Mononuclear cell (primary cell): ENCODE results near the gene CCDC182. TPM values are rescaled to one million over a fixed set of nuclear protein-coding genes. Genes with fewer than 3 reads are reported as not detected.

Experiments used
- H3K27me3 ChIP-seq: 2 replicates; pipeline ENCODE4 v1.6.0; 2011; ENCODE audit warnings: low read length, control low read depth; ENCODE audit not compliant: insufficient read depth
- H3K4me1 ChIP-seq: 2 replicates; pipeline ENCODE4 v1.5.1; 2011; ENCODE audit warnings: mild to moderate bottlenecking, low read length, control low read depth; ENCODE audit not compliant: insufficient read depth
- H3K4me3 ChIP-seq: 2 replicates; pipeline ENCODE4 v1.5.1; 2011; ENCODE audit warnings: mild to moderate bottlenecking, low read length, moderate library complexity
- H3K9me3 ChIP-seq: 2 replicates; pipeline ENCODE4 v1.5.1; 2011; ENCODE audit warnings: low read depth, mild to moderate bottlenecking, control low read depth, low read length
- total RNA-seq: library from RNA; depleted of rRNA; stranded (reverse); fragments of >200 nt; gene quantifications from one replicate; pipeline ENCODE4 v1.2.3, GENCODE V29; 2012

The CCDC182 gene
- total RNA-seq, 1 donor = not detected

DNA sequence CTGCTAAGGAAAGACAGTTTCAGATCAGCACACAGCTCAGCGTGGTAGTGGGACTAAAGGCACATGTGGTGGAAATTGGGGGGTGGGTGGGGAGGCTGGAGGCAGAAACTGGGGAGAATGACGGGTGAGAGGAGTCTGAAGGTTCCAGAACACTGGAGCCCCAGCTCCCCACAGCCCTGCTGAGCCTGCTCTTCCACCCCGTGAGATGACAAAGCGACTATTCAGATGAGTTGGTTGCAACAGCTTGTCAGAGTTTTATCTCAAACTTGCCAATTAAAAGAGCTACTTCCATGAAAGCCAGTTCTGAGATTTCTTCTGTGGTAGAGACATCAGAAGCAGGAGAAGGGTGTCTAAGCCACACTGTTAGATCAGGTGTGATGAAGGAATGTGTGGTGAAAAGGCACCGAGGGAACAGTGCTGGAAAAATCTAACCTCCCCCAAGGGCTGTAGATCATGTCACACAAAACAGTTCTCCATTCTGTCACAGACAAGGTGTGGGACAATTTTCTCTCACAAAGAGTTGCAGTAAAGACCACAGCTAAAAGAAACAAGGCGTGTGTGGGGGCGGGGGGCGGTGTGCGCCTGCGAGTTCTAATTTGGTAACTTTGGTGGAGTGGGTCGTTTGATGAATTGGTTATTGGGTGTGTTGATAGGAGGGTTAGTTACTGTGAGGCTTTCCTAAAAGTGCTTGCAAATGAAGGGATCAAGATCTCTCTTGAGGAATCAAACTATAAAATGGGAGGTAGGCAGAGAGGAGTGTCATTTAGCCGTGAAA lies 39.0 kb downstream of the CCDC182 start:
- H3K4me3 ChIP-seq = no peak overlapping the region
- H3K27me3 ChIP-seq = no peaks in the 10 kb centered on the region
- H3K4me1 ChIP-seq = no peaks in the 10 kb centered on the region
- no peaks in the 10 kb centered on the region for H3K9me3 ChIP-seq

GRCh38 chr17:57704448-57704847 lies 40.7 kb downstream of the CCDC182 start:
- Histone ChIP-seq H3K4me1 (no peaks in the 10 kb centered on the region), H3K9me3 (no peaks in the 10 kb centered on the region)

DNA sequence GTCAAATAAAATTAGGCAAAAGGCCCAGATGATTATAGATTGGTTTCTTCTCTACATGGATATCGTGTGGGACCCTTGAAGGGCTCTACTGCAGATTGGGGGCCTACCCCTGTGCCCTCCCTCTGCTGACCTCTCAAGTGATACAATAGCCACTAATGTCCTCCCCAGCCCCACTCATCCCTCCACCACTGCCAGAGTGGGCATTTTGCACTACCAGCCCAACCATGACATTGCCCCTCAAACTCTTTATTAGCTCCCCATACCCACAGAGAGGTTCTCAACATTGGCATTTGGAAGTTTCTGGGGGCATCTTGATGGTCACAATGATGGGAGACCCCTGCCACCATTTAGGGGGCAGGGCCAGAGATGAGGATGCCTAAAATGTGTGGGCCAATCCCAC lies 41.8 kb downstream of the CCDC182 start:
- H3K27me3 ChIP-seq = no peaks in the 10 kb centered on the region
- no peak overlapping the region for H3K4me3 ChIP-seq
- no peaks in the 10 kb centered on the region for H3K9me3 ChIP-seq
- H3K4me1 ChIP-seq = peaks cover 4% of the 10 kb centered on the region

More at GRCh38 chr17:57704448-57704847, 40.7 kb downstream of the CCDC182 start:
- H3K4me3 ChIP-seq = no peak overlapping the region
- no peaks in the 10 kb centered on the region for H3K27me3 ChIP-seq

DNA sequence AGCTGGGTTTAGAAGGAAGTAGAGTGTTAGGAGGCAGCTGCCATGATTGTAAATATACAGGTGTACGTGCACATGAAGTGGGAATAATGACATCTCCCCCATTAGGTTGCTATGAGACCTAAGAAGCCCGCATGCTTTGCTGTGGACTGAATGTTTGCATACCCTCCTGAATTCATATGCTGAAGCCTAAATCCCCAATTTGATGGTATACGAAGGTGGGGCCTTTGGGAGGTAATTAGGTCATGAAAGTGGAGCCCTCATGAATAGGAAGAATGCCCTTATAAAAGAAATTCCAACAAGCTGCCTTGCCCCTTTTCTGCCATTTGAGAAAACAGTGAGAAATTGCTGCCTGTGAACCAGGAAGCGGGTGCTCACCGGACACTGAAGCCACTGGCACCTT lies 44.0 kb downstream of the CCDC182 start:
- no peaks in the 10 kb centered on the region for H3K27me3 ChIP-seq
- peaks cover 10% of the 10 kb centered on the region for H3K4me1 ChIP-seq
- H3K4me3 ChIP-seq = no peak overlapping the region
- no peaks in the 10 kb centered on the region for H3K9me3 ChIP-seq

DNA sequence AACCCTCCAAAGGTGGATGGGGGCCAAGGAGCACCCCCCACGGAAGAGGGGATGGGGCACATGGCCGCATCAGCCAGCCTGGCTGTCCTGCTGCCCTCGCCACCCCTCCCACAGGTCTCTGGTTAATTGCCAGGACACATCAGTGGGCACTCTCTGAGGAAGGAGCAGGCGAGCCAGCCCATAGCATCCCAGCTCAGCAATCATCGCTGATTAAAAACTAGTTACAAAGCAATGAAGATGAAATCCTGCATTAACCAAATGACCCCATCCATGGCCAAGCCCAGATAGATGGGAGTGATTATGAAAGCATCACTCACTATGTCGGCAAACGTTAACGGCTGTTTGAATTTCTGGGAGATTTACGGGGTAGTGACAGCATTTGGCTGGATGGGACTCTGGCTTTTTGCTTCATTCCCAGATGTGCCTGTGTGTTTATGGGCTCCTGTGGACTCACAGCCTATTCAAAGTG lies 45.3 kb downstream of the CCDC182 start:
- peaks cover 10% of the 10 kb centered on the region for H3K4me1 ChIP-seq
- H3K4me3 ChIP-seq = no peak overlapping the region
- H3K27me3 ChIP-seq = no peaks in the 10 kb centered on the region
- H3K9me3 ChIP-seq = no peaks in the 10 kb centered on the region

DNA sequence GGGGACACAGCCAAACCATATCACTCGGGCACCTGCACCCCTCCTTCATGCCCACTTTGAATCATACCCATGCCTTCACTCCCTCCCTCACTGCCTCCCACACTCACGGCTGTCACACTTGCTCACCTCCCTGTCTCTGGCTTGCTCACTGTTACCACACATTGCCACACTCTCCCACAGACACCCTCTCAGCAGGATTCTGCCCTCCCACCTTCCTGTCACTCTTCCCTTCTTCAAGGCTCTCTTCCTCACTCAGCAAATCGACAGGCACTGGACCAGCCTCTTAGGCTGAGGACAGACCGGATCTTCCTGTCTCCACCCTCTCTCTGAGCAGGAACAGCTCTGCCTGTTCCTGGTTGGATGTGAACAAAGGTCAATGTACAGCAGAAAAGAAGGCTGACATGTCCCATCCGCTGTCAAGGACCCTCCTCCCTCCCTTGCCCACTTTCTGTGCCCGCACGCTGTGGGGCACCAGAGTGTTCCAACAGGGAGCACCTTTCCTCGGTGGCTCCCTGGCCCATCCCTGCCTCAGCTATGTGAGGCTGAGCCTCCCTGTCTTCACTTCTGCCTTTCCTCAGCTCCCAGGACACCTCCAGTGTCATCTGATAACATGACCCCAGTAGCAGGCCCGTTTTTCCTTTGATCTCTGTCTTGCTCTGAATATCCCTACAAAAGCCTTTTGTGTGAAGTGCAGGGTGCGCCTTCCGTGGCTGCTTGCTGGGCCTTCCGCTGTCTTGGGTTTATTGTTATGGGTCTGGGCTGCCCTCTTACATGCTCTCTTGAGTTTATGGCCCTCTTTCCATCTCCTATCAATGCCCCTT lies 47.0 kb downstream of the CCDC182 start:
- H3K27me3 ChIP-seq = no peaks in the 10 kb centered on the region
- H3K9me3 ChIP-seq = no peaks in the 10 kb centered on the region
- H3K4me3 ChIP-seq = no peak overlapping the region
- H3K4me1 ChIP-seq = peaks cover 10% of the 10 kb centered on the region

DNA sequence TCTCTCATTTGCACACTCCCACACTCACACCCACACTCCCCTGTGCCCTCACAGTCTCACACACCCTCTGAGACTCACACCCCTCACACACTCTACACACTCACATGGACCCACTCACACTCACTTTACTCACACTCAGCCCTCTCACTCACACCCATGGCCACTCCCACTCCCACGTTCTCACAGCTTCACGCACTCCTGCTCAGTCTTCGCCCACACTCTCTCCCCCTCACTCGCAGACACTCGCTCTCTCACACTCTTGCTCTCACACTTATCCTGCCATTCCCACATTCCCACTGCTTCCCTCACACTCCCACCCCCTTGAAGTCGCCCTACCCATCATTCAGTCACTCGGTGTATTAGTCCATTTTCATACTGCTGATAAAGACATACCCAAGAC lies 47.9 kb downstream of the CCDC182 start:
- Histone ChIP-seq H3K4me1 (peaks cover 10% of the 10 kb centered on the region), H3K27me3 (no peaks in the 10 kb centered on the region), H3K9me3 (no peaks in the 10 kb centered on the region), H3K4me3 (no peak overlapping the region)

- no peak overlapping the region for H3K4me3 ChIP-seq
- H3K4me1 ChIP-seq = peaks cover 10% of the 10 kb centered on the region
- no peaks in the 10 kb centered on the region for H3K27me3 ChIP-seq
Measured at GRCh38 chr17:57696050-57696449, 49.0 kb downstream of the CCDC182 start.

More at GRCh38 chr17:57696050-57696449, 49.0 kb downstream of the CCDC182 start:
- H3K9me3 ChIP-seq = peaks cover 4% of the 10 kb centered on the region

Other genes starting within 250 kb of the CCDC182 start
- gene MRPS23, start 104.7 kb upstream of the CCDC182 start, total RNA-seq = 12.3 TPM
- gene CUEDC1, start 210.1 kb upstream of the CCDC182 start, total RNA-seq = 2.5 TPM
- gene VEZF1, start 243.0 kb upstream of the CCDC182 start, total RNA-seq = 85.6 TPM